Measurements from ENCODE around the gene CDK15. TPM values are rescaled to one million over a fixed set of nuclear protein-coding genes. Genes with fewer than 3 reads are reported as not detected.

Gene CDK15
- total and polyA plus RNA-seq, 11 donors = 0.07 to 0.50 (median 0.18) TPM; not detected in 3

DNA sequence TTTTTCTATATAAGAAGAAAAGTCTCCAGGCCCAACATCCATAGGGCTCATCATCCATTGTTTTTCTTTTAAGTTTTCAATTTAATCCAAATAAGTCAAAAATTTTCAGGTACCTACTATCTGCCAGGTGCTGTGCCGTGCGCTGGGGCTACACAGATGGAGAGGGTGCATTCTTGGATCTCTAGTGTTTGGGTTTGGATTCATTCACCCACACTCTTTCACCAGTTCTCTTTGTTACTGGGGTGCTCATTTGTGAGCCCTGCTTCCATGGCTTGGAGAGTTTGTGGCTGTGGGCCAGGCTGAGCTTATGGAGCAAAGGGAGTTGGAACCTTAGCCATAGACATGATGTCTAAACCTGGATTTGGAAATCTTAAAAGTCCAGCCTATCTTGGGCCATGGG lies 51.0 kb downstream of the CDK15 start:
- H3K36me3 ChIP-seq = no peaks in the 10 kb centered on the region
- intact Hi-C loops (cut with DNase I) = loop anchor here in 1 of 10 donors (5.0 to 10.0 kb wide), 2 partner anchors 207 to 305 kb away; no protein-coding TSS in a partner anchor
- TF ChIP-seq POLR2A (IDR thresholded peaks at IDR 0.05) = no peak
- TF ChIP-seq, protein P1, sequence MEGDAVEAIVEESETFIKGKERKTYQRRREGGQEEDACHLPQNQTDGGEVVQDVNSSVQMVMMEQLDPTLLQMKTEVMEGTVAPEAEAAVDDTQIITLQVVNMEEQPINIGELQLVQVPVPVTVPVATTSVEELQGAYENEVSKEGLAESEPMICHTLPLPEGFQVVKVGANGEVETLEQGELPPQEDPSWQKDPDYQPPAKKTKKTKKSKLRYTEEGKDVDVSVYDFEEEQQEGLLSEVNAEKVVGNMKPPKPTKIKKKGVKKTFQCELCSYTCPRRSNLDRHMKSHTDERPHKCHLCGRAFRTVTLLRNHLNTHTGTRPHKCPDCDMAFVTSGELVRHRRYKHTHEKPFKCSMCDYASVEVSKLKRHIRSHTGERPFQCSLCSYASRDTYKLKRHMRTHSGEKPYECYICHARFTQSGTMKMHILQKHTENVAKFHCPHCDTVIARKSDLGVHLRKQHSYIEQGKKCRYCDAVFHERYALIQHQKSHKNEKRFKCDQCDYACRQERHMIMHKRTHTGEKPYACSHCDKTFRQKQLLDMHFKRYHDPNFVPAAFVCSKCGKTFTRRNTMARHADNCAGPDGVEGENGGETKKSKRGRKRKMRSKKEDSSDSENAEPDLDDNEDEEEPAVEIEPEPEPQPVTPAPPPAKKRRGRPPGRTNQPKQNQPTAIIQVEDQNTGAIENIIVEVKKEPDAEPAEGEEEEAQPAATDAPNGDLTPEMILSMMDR (IDR thresholded peaks at IDR 0.05) = no peak
- no peaks in the 10 kb centered on the region for H3K9me3 ChIP-seq
- H3K4me1 ChIP-seq = peaks cover 0 to 7% (median 0%) of the 10 kb centered on the region in 12 donors
- H3K4me3 ChIP-seq = no peak overlapping the region
- DNase-seq (no peak), ATAC-seq (no peak)
- WGBS, 4 donors = 94 to 98% (median 95%) methylated on average over 2 of the region's 2 CpGs
- H3K27ac ChIP-seq = no peak overlapping the region
- peaks cover 0 to 26% (median 0%) of the 10 kb centered on the region in 9 donors for H3K27me3 ChIP-seq

DNA sequence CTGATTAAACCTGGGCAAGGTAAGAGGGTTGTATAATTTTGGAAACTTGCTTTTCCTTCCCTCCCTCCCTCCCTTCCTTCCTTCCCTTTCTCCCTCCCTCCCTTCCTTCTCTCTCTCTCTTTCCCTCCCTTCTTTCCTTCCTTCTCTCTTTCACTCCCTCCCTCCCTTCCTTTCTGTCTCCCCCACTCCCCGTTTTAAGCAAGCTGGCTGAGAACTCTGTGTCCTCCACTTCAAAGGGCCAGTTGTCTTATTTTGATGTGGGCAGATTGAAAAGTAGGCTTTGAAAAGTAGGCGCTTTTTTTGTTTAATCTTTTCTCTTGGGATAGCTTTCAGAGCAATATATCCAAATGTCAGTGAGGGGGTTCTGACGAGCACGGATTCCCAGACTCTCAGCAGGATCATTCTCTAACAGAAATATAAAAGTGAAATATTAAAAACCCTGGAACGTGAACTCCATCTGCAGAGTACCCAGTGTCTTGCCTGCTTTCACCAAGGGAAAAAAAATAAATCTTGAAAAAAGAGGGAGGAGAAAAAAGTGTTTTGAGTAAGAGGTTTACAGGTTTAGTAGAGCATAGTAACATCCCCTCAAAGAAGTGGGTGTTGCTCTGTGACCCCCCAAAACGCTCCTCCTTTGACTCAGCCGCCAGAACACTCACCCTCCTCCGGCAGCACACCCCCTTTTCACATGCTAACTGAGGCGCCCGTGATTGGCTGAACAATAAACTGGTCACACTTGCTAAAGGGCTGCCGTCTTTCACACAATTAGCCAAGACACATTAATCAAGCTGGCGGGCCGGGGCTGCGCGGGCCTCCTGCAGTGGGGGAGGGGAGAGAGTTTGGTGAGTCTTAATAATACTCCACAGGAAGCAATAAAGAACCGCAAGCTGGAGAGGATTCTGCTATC lies 52.2 kb downstream of the CDK15 start:
- intact Hi-C loops (cut with DNase I) = loop anchor here in 2 of 10 donors (2.0 to 10.0 kb wide), 3 partner anchors 206 to 320 kb away; no protein-coding TSS in a partner anchor
- ATAC-seq = peak in 1 of 4 donors; percentile 24
- WGBS, 4 donors = 11 to 21% (median 17%) methylated on average over 16 of the region's 16 CpGs

DNA sequence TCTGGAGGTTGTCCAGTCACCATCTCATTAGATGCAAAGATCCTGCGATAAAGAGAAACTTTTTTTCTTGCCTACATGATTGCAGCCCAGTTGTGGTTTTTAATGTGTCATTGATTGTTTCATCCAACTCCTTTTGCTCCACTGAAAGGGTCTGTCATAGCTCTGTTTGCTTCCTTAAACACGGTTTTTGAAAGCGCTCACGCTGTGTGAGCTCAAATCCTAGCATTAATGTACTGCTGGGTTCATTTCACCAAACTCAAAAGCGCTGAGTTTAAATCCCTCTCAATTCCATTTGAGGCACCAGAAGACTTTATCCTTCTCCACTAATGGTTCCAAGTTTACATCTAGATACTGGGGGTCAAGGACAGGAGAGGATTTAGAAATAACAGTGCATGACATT lies 53.6 kb downstream of the CDK15 start:
- ATAC-seq (no peak), DNase-seq (no peak)
- 93 to 94% (median 93%) methylated on average over 5 of the region's 5 CpGs for WGBS, 4 donors
- intact Hi-C loops (cut with DNase I) = loop anchor here (1.0 to 10.0 kb wide), 15 partner anchors 63 to 320 kb away; partner anchors contain the start of gene FZD7 (in 2 of the 10)
- no peak overlapping the region for H3K27ac ChIP-seq
- TF ChIP-seq, protein P1 (IDR thresholded peaks at IDR 0.05) = no peak
- TF ChIP-seq POLR2A (IDR thresholded peaks at IDR 0.05) = no peak
- H3K27me3 ChIP-seq = peaks cover 0 to 26% (median 0%) of the 10 kb centered on the region in 9 donors
- H3K4me1 ChIP-seq = peaks cover 0 to 7% (median 0%) of the 10 kb centered on the region in 12 donors
- H3K9me3 ChIP-seq = no peaks in the 10 kb centered on the region
- no peaks in the 10 kb centered on the region for H3K36me3 ChIP-seq
- H3K4me3 ChIP-seq = no peak overlapping the region

More for the DNA sequence above, 52.2 kb downstream of the CDK15 start:
- Histone ChIP-seq H3K36me3 (no peaks in the 10 kb centered on the region), H3K27me3 (peaks cover 0 to 26% (median 0%) of the 10 kb centered on the region in 9 donors), H3K4me3 (peak overlapping the region in 1 of 12 donors; percentile 15), H3K9me3 (no peaks in the 10 kb centered on the region), H3K4me1 (peaks cover 0 to 7% (median 0%) of the 10 kb centered on the region in 12 donors), H3K27ac (peak overlapping the region in 1 of 12 donors; percentile 34)
- no peak for TF ChIP-seq POLR2A (IDR thresholded peaks at IDR 0.05)
- TF ChIP-seq, protein P1 (IDR thresholded peaks at IDR 0.05) = no peak
- no peak for DNase-seq

- WGBS, 4 donors = 8 to 17% (median 11%) methylated on average over 5 of the region's 5 CpGs
- no peak overlapping the region for H3K4me3 ChIP-seq
- no peaks in the 10 kb centered on the region for H3K9me3 ChIP-seq
- intact Hi-C loops (cut with DNase I) = loop anchor here (1.0 to 10.0 kb wide), 14 partner anchors 63 to 320 kb away; partner anchors contain the start of gene FZD7 (in 2 of the 10)
- H3K27me3 ChIP-seq = peaks cover 0 to 26% (median 0%) of the 10 kb centered on the region in 9 donors
- TF ChIP-seq, protein P1 (IDR thresholded peaks at IDR 0.05) = peak; percentile 66 to 91 (median 84)
- no peak for TF ChIP-seq POLR2A (IDR thresholded peaks at IDR 0.05)
- H3K36me3 ChIP-seq = no peaks in the 10 kb centered on the region
- ATAC-seq = peak; percentile 80 to 91 (median 88)
- DNase-seq = peak in 3 of 5 donors; percentile 33 to 40 (median 36)
- peaks cover 0 to 7% (median 0%) of the 10 kb centered on the region in 12 donors for H3K4me1 ChIP-seq
- H3K27ac ChIP-seq = no peak overlapping the region
These were observed 54.3 kb downstream of the CDK15 start for GRCh38 chr2:201860636-201861066.
